GM15510 (cell line): ENCODE data around the gene PI4K2A.

Experiments used
- POLR2A ChIP-seq: IDR thresholded peaks from 3 replicates; pipeline ENCODE4 v1.6.1; 2011; ENCODE audit warnings: borderline replicate concordance; ENCODE audit not compliant: insufficient read length; ENCODE audit errors: extremely low read depth

PI4K2A gene

DNA sequence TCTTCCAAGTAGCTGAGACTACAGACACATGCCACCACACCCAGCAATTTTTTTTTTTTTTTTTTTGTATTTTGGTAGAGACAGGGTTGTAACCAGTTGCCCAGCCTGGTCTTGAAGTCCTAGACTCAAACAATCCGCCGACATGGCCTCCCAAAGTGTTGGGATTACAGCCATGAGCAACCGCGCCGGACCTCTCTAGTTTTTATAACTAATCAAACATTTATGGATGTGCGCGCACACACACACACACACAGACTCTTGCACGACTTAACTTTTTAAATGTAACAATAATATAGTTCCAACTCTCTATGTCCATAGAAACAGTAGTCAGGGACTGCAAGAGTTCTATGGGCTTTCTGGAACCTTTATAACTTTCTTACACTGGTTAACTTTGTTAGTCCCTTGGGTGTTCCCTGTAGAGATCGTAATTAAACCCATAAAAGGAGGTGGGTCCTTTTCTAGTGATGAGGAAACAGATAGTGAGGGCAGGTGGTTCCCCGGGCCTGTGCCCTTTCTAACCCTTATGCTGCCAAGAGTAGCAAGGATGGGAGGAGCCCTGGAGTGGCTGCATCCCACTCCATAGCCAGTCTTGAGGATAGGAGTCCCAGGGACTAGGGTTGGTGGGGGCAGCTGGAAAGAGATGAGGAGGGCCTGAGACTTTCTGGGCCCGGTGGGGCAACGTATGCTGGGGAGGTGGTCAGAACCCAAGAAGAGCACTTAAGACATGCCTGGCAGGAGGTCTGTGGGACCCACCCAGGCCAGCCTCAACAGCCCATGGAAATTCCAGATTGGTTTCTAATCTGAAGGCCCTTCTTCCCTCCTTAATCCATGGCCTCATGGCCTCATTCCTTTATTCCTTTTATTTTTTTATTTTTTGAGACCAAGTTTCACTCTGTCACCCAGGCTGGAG, 81.7 kb downstream of the PI4K2A start:
- TF ChIP-seq POLR2A = no peak

DNA sequence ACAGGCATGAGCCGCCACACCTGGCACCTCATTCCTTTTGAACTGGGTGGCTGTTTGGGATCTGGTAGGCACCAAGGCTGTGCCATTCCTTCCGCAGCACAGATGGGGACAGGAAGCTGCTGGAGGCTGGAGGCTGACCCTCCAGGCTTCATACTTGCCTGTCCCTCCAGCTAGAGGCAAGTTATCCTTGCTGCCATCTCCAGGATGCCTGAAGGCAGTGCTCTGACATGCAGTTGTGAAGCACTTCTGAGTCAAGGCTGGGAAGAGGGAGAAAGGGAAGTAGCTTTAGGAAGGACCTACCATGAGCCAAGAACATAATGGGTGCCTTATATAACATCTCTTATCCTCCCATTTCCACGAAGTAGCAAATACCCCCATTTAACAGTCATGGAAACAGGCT, 82.5 kb downstream of the PI4K2A start:
- no peak for TF ChIP-seq POLR2A

DNA sequence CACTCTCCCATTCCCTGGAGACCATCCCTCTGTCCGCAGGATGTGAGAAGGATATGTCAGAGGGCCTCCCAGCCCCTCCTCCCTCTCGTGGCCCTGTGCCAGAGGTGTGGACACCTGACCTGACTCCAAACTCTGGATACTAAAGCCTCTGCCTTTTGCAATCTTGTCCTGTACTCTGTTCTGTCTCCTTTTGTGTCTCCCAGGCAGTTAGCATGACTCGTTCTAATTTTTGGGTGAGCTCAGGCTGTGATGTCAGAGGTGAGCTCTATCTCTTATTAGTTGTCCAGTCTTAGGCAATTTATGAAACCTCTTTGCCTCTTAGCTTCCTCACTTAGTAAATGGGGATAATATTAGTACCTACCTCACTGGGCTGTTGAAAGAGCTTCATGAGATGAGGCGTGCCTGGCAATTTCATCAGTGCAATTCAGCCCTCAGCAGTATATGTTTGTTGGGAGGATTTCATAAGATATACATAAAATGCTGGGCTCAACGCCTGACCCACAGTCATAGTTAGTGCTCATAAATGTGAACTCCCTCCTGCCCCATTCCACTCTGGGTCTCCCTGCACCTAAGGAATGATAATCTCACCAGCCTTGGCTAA, 84.0 kb downstream of the PI4K2A start:
- TF ChIP-seq POLR2A = no peak
